GM19452 (cell line): ENCODE results near the gene D2HGDH.
"Not testable (repeated sequence)": the region's sequence is repeated elsewhere in the genome, so short reads cannot be mapped to it uniquely, and the experiment has no call there.

Source experiments
- ATAC-seq: cut with Tn5 transposase; IDR thresholded peaks from one replicate; pipeline ENCODE4 v1.9.1; 2021; ENCODE audit not compliant: unreplicated experiment

Gene D2HGDH

DNA sequence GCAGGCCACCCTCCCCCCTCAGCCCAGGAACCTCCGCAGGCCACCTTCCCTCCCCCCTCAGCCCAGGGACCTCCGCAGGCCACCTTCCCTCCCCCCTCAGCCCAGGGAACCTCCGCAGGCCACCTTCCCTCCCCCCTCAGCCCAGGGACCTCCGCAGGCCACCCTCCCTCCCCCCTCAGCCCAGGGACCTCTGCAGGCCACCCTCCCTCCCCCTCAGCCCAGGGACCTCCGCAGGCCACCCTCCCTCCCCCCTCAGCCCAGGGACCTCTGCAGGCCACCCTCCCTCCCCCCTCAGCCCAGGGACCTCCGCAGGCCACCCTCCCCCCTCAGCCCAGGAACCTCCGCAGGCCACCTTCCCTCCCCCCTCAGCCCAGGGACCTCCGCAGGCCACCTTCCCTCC lies 71.8 kb downstream of the D2HGDH start:
- not testable (repeated sequence) for ATAC-seq

- ATAC-seq: no peak
Measured at GRCh38 chr2:241808051-241808720, 73.8 kb downstream of the D2HGDH start.

DNA sequence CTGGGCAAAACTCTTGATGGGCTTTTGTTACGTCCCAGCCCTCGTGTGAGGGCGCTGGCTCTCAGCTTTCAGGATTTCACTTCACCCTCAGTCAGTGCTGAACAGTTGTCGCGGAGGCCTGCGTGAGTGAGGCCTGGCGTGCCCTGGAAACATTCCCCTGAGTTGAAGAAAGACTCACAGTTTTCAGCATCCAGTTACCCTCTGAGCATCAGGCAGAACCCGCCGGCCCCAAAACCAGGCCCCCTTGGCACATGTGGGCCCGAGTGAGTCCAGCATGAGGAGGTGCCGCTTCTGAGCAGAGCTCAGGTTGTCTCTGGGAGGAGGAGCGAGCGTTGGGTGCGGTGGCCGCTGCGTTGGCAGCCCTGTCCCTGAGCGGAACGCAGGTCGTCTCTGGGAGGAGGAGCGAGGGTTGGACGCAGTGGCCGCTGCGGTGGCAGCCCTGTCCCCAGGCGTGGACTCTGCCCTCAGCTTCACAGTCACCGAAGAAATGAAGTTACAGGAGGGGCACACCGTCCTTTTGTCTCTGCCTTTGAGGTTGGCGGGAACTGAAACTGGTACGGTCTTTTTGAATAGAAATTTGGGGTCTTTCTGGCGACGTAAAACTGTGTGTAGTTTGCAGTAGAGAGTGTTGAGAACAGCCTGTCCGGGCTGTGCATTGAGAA lies 74.4 kb downstream of the D2HGDH start, which contains the start of gene NEU4:
NEU4 (plus strand) TSS at position 473 of the 662 bp plus-strand sequence. CDS start 5,292 bp downstream, outside the sequence.
- no peak for ATAC-seq

- ATAC-seq: no peak
Measured at GRCh38 chr2:241809383-241810306, 75.2 kb downstream of the D2HGDH start.

GRCh38 chr2:241810307-241811200 lies 76.1 kb downstream of the D2HGDH start:
- no peak for ATAC-seq

- no peak for ATAC-seq
Measured at GRCh38 chr2:241811201-241811951, 76.9 kb downstream of the D2HGDH start.

- ATAC-seq: no peak
Measured at GRCh38 chr2:241811952-241812729, 77.7 kb downstream of the D2HGDH start.

GRCh38 chr2:241812730-241813643 lies 78.6 kb downstream of the D2HGDH start:
- no peak for ATAC-seq

DNA sequence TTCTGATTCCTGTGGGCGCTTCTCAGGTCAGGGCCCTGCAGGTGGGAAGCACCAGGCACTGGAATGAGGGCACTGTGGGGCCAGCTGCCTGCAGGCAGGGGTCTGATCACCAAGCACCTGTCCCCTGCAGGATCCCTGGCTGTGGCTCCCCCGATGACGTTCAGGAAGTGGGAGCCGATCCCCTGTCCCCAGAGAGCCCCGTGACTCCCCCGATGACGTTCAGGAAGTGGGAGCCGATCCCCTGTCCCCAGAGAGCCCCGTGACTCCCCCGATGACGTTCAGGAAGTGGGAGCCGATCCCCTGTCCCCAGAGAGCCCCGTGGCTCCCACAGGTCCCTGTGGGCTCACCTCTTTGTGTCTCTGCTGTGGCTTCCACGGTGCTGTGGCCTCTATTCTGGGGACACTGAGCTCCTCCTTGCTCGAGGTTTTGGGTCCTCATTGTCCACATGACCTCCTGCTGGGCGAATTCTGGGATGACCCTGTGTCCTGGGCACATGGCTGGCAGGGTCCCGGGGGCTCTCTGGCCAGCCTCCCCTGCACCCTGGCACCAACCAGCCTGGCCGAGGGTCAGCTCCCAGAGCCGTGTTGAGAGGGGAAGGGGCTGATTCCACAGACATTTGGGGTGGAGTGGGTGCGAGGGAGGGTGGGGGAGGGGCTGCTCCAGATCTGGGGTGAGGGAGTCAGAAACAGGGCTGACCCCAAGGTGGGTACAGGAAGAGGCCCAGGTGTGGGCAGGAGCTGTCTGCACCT lies 79.4 kb downstream of the D2HGDH start:
- ATAC-seq: no peak

GRCh38 chr2:241814393-241814642 lies 79.9 kb downstream of the D2HGDH start:
- no peak for ATAC-seq

GRCh38 chr2:241814643-241815476 lies 80.4 kb downstream of the D2HGDH start:
- no peak for ATAC-seq

DNA sequence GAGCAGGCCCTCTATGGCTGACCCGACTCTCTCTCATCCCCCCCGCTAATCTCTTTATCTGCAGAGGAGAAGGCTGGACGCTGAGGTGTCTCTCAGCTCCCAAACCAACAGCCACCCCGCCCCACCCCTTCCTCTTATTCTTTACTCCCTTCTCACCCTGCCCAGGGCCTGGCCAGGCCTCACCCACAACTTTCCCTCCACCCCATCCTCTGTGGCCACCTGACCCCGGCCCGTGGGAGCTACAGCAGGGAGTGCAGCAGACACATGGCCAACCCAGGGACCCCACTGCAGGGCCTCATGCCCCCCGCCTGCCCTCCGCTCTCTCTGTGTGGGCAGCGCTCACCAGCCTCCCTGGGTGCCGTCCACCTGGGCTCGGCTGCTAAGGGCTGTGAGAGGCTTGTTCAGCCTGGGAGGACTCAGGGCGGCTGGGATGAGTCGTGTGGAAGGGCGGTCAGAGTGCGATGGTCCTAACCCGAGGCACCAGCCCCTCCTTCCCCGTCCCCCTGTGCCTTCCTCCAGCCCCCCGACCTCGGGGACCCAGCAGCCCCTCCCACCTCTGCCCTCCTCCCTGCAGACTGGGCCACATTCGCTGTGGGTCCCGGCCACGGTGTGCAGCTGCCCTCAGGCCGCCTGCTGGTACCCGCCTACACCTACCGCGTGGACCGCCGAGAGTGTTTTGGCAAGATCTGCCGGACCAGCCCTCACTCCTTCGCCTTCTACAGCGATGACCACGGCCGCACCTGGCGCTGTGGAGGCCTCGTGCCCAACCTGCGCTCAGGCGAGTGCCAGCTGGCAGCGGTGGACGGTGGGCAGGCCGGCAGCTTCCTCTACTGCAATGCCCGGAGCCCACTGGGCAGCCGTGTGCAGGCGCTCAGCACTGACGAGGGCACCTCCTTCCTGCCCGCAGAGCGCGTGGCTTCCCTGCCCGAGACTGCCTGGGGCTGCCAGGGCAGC lies 81.3 kb downstream of the D2HGDH start:
- no peak for ATAC-seq

GRCh38 chr2:241816431-241817121 lies 82.1 kb downstream of the D2HGDH start:
- no peak for ATAC-seq

GRCh38 chr2:241817126-241817820 lies 82.8 kb downstream of the D2HGDH start:
- no peak for ATAC-seq
